GM21723 (cell line): ENCODE measurements around the gene HIBCH.
"Not testable (repeated sequence)": the region's sequence is repeated elsewhere in the genome, so short reads cannot be mapped to it uniquely, and the experiment has no call there.

Experiments
- ATAC-seq: cut with Tn5 transposase; IDR thresholded peaks from one replicate; pipeline ENCODE4 v1.9.1; 2021; ENCODE audit warnings: mild to moderate bottlenecking, moderate library complexity; ENCODE audit not compliant: unreplicated experiment

HIBCH gene

DNA sequence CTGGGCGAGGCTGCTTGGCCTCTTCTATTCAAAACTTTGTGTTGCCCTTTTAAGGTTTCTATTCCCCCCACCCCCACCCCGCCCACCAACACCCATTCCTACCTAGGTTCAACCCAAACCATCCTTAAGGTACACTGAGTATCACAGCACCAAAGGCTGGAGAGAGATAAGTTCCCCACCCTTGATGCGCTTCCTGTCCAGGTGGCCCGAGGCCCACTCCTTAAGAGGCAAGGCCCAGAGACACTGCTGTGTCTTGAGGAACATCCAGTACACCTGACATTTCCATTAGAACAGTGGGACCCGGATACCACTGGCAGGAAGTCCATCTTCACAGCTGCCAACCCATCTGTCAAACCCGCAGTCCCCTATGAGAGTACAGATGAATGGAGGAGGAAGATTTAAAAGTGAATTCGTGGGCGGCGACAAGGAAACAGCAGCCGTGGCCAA is 23.5 kb upstream of the HIBCH start:
- ATAC-seq = no peak

DNA sequence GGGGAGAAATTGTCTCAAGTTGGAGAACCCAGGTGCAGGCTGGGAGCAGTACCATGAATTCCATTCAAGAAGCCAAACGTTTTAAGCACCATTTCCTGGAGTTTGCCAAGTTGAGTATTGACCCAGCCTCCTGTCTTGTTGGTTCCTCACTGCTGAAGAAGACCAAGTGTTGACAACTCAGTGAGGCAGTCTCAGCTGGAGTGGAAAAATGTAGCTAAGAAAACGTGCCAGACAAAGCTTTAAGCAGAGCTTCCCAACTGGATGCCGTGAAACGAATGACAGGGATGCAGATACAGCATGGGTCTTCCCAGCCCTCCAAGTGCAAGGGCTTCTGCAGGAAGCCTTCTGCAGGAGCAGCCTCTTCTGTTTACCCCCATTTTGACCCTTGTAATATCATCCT is 23.0 kb upstream of the HIBCH start:
- no peak for ATAC-seq

DNA sequence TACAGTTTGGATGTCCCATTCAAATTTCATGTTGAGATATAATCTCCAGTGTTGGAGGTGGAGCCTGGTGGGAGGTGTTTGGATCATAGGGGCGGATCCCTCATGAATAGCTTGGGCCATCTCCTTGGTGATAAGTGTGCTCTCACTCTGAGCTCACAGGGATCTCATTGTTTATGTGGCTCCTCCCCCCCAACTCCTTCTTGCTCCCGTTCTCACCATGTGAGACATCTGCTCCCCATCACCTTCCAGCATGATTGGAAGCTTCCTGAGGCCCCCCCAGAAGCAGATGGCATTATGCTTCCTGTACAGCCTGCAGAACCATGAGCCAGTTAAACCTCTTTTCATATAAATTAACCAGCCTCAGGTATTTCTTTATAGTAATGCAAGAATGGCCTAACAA is 20.7 kb upstream of the HIBCH start:
- no peak for ATAC-seq

DNA sequence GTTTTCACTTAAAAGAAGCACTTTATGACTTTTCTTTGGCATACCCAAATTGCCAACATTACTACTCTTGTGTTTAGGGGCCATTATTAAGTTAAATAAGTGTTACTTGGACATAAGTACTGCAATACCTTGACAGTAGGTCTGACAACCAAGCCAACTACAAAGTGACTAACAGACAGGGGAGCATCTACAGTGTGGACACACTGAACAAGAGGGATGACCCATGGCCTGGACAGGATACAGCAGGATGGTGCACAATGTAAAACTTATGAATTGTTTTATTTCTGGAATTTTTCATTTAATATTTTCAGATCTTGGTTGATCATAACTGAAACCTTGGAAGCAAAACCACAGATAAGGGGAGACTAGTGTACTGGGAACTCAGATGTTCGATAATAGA is 19.8 kb upstream of the HIBCH start:
- ATAC-seq = no peak

DNA sequence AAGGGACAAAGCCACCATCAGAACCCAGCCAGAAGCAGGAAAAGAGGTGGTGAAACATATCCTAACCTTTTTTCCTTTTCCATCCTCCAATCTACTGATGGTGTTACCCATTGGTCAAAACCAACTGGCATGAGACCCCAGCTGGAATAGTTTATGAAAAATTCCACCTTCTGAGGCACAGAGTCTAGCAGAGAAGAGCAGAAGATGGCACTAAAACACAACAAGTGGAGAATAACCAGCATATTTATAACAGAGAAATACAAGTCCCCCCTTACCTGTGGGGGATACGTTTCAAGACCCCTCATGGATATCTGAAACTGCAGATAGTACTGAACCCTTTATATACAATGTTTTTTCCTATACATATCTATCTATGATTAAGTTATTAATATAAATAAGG is 18.8 kb upstream of the HIBCH start:
- no peak for ATAC-seq

DNA sequence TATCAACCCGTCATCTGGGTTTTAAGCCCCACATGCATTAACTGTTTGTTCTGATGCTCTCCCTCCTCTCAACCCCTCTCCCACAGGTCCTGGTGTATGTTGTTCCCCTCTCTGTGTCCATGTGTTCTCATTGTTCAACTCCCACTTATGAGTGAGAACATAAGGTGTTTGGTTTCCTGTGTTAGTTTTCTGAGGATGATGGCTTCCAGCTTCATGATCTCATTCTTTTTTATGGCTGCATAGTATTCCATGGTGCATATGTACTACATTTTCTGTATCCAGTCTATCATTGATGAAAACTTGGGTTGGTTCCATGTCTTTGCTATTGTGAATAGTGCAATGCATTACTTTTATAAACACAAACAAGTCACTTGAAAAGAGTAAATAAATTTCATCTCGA is 16.8 kb upstream of the HIBCH start:
- ATAC-seq = no peak

DNA sequence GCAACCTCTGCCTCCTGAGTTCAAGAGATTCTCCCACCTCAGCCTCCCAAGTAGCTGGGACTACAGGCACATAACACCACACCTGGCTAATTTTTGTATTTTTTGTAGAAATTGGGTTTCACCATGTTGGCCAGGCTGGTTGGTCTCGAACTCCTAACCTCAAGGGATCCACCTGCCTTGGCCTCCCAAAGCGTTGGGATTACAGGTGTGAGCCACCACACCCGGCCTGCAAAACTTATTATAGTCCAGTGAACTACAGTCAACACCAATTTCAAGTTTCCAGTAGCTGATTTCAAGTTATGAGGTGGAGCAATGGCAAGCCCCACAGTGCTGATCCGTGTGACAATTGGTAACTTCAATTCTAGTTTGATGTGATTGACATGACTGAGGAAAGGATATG is 16.0 kb upstream of the HIBCH start:
- not testable (repeated sequence) for ATAC-seq

DNA sequence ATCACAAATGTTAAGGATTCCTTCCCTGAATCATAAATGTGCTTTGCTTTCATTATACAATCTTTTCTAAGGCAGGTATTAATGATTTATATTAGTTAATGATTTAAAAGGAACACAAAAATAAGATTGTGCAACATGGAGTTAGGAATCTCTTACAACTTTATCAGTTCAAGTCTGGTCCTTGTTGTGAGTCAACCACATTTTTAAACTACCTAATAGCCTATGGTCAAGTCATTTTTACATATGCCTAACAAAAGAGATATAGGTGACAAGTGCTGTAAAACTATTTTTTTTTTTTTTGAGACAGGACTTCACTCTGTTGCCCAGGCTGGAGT is 15.6 kb upstream of the HIBCH start:
- ATAC-seq = no peak

DNA sequence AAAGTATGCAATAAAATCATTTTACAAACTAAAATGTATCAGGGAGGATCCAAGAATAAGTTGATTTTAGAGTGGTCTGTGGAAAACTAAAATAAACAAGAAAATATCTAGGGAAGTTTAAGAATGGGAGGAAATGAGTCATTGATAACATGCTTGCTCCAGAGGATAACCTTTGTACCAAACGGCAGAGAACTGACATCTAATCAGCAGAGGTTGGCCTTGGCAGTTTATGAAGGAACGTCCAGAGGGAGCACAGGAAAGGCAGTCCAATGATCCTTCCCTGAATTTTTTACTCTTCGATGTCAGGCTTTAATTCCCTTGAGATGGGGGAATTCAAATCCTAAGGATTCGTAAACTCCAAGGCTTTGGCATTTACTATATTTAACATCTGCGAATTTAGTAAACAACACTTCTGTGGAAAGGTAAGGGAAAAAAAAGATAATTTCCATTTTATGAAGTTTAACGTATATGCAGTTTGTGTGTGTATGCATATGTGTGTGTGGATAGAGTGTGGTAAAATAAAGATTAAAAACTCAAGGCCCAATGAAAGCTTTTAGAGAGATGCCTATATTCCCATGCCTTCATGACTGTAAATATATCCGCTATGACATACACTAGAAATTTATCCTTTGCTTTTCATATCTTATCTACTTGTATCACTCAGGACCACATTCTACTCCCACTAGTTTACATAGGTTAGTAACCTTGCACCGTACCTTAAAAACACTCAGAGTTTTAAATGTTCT is 15.0 kb upstream of the HIBCH start:
- ATAC-seq = no peak

DNA sequence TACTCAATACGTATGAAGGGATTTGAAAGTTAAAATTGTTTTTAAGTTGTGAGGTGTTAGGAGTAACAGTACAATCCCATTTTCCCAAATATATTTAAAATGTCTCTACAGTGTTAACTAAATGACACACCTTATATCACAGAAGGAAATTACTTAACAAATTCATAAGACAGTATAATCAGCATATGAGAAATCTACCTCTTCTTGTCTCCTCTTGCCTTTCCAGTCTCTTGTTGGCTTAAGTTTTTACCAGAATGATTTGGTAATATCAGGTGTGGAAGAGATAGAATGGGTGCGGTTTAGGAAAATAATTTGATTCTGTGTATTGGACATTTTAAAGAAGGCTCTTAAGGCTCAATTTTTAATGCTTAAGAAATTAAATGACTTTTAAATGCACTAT is 14.3 kb upstream of the HIBCH start:
- ATAC-seq = no peak

DNA sequence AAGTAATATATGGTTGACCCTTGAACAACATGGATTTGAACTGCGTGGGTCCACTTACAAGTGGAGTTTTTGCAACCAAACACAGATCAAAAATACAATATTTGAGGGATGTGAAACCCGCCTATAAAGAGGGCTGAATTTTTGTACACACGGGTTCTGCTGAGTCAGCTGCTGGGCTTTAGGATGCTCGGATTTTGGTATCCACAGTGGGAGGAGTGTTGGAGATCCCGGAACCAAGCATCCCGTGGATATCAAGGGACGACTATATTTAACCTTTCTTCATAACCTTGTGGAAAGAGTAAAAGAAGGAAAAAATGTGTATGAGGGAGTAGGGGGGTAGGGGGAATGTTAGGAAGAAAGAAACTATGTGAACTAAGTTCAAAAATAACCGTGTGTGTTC is 13.8 kb upstream of the HIBCH start:
- no peak for ATAC-seq

DNA sequence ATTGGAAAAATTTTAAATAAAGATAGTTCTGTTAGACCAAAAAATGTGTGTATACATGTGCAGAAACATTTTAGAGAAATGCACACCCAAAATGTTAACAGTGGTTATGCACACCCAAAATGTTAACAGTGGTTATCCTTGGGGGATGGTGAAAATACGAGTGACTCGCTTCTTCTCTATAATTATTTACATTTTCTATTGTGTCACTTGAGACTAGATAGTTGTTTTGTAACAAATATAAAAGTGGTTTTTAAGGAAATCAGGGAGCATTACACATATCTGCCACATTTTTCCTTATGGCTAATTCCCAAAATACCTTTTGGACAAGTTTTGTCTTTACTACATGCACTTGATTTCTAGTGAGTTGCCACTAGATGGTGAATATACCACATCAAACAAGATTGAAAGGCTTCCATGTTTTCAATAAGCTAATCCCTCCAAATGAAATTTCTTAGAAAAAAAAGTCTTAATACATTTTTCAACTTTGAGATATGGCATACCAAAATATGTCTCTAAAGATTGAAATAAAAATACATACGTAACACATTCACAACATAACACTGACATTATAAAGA is 9.0 kb upstream of the HIBCH start:
- no peak for ATAC-seq

DNA sequence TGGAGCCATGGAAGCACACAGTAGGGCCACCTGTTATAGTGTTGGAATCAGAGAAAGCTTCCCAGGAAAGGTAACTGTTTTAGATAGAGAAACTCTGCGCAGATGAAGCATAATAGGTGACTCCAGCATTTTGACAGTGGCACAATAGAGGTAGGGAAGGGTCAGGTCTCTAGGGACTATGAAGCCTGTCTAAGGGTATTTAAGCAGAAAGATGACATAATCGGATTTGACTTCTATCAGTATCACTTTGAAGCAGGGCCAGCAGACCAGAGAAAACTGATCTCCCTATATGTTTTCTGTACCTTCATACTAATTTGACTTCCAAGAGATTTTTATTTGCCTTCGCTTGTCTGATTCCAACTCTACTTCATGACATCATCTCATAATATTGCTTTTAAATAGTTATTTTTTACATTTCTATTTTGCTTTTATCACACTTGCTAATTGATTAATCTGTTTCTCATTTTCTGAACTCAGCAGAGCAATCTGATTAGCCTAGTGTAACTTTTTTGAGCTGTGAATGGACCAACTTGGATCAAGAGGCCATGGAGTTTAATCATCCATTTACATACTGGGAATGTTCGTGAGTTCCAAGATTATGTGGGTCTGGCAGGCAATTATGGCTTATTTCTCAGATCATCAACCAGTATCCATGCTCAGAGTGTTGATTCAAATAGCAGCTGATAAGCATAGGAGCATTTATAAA is 8.4 kb upstream of the HIBCH start:
- ATAC-seq = no peak

DNA sequence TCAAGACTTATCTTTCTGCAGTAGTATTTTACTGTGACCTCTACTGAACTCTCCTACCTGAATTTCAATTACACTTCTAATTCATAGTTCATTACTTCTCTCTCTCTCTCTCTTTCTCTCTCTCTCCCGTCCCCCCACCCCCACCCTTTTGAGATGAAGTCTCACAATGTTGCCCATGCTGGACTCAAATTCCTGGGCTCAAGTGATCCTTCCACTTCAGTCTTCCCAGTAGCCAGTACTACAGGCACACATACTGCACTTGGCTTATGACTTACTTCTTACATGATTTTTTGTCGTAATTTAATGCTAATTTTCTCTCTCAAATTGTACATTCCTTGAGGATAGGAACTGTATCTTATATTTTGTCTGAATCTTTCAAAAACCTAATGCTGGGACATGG is 6.0 kb upstream of the HIBCH start:
- ATAC-seq = no peak

DNA sequence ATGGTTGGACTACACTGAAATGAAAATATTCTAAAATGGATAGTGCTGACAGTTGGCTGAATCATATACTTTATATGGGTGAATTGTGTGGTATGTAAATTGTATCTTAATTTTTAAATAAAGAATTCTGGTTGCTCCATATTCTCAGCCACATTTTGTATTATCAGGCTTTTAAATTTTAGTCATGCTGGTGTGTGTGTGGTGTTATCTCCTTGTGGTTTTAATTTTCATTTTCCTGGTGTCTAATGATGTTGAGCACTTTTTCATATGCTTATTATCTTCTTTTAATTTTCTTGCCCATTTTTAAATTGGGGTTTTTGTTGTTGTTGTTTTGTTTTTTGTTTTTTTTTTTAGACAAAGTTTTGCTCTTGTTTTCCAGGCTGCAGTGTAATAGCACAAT is 3.8 kb upstream of the HIBCH start:
- ATAC-seq = no peak

DNA sequence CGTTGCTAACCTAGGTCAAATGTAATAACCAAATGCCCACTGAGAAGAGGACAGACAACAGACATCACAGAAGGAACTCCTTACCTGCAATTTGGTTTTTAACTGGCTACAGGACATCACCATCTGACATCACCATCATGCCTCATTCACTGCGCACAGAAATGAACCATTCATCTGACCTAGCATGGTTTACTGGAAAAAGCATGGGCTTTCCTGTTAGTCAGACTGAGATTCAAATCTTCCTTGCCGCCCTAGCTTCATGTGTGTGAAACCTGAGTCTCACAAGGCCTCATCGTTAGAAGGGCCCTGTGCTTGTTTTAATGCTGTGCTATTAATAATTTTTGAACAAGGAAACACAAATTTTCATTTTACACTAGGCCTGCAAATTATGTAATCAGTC is 1.1 kb upstream of the HIBCH start:
- ATAC-seq = no peak

DNA sequence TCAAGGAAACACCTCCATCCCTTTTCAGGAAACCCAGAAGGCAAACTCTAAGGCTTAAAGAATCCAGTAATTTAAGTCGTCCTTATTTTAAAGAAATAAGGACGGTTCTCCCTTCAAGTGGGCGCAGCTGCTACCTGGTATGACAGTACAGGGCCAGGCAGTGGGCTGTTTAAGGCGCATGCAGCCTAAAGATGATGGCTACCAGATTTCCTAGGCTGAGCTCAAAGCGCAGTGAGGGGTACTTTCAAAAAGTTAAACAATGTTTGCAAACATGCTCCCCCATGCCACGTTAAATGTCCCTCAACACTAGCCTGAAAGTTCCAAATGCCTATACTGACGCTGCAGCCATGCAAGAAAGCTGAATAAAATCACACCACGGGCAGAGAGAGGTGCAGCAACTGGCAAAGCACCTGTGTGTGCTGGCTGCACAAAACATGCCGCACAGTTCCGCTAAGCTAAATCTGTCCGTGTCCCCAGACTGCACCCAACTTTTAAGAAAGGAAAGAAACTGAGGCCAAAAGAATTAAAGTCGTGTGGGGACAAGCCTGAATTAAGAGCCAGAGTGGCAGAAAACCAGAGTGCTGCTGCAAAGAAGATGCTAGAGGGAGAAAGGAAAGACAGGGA is 583 bp downstream of the HIBCH start:
- peak; percentile 46 for ATAC-seq

DNA sequence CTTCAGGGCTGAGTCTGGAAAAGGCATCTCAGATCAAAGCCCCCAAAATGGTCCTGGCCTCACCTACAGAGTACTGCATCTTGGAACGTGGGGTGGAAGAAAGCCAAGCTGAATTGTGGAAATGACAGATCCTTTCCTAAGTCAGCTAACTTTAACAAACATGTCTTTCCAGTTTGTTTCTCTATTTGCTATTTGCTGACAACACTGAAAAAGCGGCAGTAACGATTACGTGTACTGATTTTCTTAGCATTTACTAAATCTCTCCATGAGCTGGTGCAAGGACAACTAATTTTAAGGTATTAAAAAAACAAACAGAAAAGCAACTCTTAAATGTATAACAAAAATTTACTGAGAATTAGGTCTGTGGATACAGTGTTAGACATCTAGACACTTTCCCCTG is 1.1 kb downstream of the HIBCH start:
- no peak for ATAC-seq

DNA sequence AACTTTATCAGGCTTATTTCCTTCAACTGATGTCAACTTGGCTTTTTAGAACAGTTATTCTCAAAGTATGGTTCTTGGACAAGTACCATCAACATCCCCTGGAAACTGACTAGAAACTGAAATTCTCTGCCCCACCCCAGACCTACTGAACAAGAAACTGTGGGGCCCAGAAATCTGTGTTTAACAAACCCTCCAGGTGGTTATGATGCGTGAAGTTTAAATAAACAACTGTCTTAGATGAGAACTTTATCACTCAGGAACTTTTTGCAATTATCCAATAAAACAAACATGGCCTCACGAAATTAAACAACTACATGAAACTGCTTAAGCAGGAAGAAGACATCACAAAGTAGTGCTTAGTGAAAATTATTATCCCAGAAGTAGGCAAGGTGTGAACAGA is 4.4 kb downstream of the HIBCH start:
- ATAC-seq = no peak

DNA sequence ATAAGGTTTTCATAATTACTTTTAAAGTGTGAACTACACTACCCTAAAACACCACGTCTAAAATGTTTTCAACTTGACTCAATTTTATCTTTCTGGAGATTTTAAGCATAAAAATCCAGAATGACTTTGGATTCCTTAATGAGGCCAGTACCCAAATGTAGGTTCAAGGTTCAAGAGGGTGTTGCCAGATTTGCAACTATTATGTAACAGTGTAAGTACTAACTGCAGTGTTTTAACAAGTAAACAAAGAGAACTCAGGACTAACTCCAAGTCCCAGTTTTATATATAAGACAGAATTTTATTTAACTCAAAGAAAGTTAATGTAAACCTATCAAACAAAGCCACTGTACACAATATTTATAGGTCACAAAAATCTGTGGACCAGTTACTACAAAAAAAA is 5.7 kb downstream of the HIBCH start:
- ATAC-seq = no peak

DNA sequence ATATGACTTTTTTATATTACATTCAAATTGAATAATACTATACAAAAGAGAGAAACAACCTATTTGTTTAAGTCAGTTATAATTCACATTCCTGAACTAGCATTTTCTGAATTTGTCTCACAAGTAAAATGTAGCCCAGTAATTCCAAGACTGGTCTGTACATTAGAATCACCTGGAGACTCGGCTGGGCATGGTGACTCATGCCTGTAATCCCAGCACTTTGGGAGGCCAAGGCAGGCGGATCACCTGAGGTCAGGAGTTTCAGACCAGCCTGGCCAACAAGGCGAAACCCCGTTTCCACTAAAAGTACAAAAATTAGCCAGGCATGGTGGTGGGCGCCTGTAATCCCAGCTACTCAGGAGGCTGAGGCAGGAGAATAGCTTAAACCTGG is 7.0 kb downstream of the HIBCH start:
- not testable (repeated sequence) for ATAC-seq
